Left lung (tissue), 10 donors: ENCODE data around the gene CIRBP. TPM values are rescaled to one million over a fixed set of nuclear protein-coding genes. Genes with fewer than 3 reads are reported as not detected.

Experiments
- ATAC-seq: fragments of 200-7000 bp; cut with Tn5 transposase; one replicate; pipeline ENCODE4 v1.9.1; 2020; ENCODE audit warnings: moderate library complexity
- DNase-seq, 4 donors: peaks; one replicate each; pipeline ENCODE4 v3.0.0-alpha.2; 2013 to 2020
- H3K27ac ChIP-seq, 2 donors: fragments of 200-600 bp; sonication (generic) in 1 of 2; one replicate each; pipeline versions ENCODE4 v1.5.0 to v1.8.0; 2020 to 2021
- H3K27me3 ChIP-seq, 2 donors: fragments of 200-600 bp; sonication (generic) in 1 of 2; one replicate each; pipeline versions ENCODE4 v1.5.0 to v1.8.0; 2020 to 2021
- H3K36me3 ChIP-seq, 2 donors: fragments of 200-600 bp; sonication (generic) in 1 of 2; one replicate each; pipeline versions ENCODE4 v1.5.0 to v1.8.0; 2020 to 2021
- H3K4me1 ChIP-seq, 2 donors: fragments of 200-600 bp; one replicate each; pipeline ENCODE4 v1.8.0; 2021
- H3K4me3 ChIP-seq, 2 donors: fragments of 200-600 bp; sonication (generic) in 1 of 2; one replicate each; pipeline versions ENCODE4 v1.5.0 to v1.8.0; 2020 to 2021; ENCODE audit warnings: mild to moderate bottlenecking in 1 of 2
- H3K9me3 ChIP-seq, 2 donors: fragments of 200-600 bp; sonication (generic) in 1 of 2; one replicate each; pipeline versions ENCODE4 v1.5.0 to v1.8.0; 2020 to 2021
- intact Hi-C, 2 donors: fragments of 100-400 bp; cut with DNase I; formaldehyde crosslinking; loops; one replicate each; pipeline versions ENCODE4 v1.11.2 to v1.14.2; 2022
- polyA plus RNA-seq, 6 donors: library from polyadenylated mRNA; unstranded; fragments of 120-200 nt; gene quantifications; one replicate each; pipeline ENCODE4 v1.2.1, GENCODE V29; 2013; ENCODE audit not compliant: insufficient read length in 6 of 6
- total RNA-seq, 2 donors: library from RNA; stranded (reverse); fragmentation: NEBNext Ultra II Directional; extraction: Animal tissue kit (Norgen Biotek cat#: 25700); gene quantifications; one replicate each; pipeline ENCODE4 v1.2.1, GENCODE V29; 2021
- TF ChIP-seq, protein P1 (sequence below), 2 donors: fragments of 200-600 bp; sonication (generic) in 1 of 2; IDR thresholded peaks; one replicate each; pipeline versions ENCODE4 v1.5.0 to v1.8.0; 2021; ENCODE audit warnings: antibody characterized with exemption in 2 of 2
- donor health status: DM: no; HTN: yes; CAD: no.
- donor health status: DM: no; HTN: no; CAD: no.

CIRBP gene
- total and polyA plus RNA-seq, 8 donors, result 220 to 1,079 (median 949) TPM

DNA sequence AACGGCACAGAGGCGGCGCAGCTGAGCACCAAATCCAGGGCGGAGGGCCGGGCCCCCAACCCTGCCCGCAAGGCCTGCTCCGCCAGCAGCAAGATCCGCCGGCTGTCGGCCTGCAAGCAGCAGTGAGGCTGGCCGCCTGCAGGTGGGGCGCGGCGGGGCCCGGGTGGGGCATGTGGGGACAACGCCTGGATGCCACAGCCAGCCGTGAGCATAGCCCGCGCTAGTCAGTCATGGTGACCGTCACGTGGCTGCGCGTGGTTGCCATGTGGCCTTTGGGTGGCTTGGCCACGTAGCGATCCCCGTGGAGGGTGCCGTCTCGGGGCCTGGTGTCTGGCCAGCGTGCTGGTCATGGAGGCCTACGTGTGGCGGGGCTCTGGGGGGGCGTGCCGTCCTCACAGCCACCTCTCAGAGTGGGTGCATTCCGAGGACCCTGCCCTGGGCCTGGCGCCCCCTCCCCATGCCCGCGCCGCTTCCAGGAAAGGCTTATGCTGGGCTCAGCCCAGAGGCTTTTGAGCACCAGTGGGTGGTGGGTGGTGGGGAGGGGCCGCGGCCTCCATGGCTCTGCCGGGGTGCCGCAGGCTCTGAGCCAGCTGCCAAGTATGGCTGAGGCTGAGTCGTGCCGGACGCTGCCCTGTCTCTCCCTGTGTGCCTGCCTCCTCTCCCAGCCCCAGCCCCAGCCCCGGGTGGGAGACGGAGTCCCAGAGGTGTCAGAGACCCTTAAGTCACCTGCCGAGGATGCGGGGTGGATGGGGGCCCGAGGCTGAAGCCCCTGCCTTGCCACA is 42.4 kb upstream of the CIRBP start:
- Histone ChIP-seq H3K9me3 (no peaks in the 10 kb centered on the region), H3K36me3 (peaks cover 0 to 67% of the 10 kb centered on the region in 2 donors), H3K4me1 (peaks cover 0 to 2% of the 10 kb centered on the region in 2 donors), H3K27me3 (no peaks in the 10 kb centered on the region), H3K27ac (no peak overlapping the region), H3K4me3 (no peak overlapping the region)
- DNase-seq (no peak), ATAC-seq (no peak)
- intact Hi-C loops, result no loop called here
- TF ChIP-seq, protein P1, sequence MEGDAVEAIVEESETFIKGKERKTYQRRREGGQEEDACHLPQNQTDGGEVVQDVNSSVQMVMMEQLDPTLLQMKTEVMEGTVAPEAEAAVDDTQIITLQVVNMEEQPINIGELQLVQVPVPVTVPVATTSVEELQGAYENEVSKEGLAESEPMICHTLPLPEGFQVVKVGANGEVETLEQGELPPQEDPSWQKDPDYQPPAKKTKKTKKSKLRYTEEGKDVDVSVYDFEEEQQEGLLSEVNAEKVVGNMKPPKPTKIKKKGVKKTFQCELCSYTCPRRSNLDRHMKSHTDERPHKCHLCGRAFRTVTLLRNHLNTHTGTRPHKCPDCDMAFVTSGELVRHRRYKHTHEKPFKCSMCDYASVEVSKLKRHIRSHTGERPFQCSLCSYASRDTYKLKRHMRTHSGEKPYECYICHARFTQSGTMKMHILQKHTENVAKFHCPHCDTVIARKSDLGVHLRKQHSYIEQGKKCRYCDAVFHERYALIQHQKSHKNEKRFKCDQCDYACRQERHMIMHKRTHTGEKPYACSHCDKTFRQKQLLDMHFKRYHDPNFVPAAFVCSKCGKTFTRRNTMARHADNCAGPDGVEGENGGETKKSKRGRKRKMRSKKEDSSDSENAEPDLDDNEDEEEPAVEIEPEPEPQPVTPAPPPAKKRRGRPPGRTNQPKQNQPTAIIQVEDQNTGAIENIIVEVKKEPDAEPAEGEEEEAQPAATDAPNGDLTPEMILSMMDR (IDR thresholded peaks at IDR 0.05), result no peak

DNA sequence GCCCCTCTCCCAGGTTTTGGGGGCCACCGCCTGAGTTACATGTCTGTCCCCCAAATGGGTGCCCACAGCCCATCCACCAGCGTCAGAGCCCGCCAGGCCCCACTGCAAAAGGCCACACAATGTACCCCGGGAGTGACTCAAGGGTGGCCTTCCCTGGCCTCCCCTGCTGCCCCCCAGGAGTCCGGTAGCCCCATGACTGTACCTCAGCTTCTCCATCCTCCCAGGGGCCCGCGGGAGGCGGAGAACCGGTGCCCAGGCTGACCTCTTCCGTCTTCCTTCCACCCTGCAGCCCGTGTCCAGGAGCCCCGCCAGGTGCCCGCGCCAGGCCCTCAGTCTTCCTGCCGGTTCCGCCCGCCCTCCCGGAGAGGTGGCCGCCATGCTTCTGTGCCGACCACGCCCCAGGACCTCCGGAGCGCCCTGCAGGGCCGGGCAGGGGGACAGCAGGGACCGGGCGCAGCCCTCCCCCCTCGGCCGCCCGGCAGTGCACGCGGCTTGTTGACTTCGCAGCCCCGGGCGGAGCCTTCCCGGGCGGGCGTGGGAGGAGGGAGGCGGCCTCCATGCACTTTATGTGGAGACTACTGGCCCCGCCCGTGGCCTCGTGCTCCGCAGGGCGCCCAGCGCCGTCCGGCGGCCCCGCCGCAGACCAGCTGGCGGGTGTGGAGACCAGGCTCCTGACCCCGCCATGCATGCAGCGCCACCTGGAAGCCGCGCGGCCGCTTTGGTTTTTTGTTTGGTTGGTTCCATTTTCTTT is 41.7 kb upstream of the CIRBP start:
- no peak overlapping the region for H3K27ac ChIP-seq
- H3K27me3 ChIP-seq, result no peaks in the 10 kb centered on the region
- ATAC-seq, result no peak
- intact Hi-C loops, result no loop called here
- TF ChIP-seq, protein P1 (IDR thresholded peaks at IDR 0.05), result no peak
- no peak for DNase-seq
- peaks cover 0 to 5% of the 10 kb centered on the region in 2 donors for H3K4me1 ChIP-seq
- no peaks in the 10 kb centered on the region for H3K9me3 ChIP-seq
- peaks cover 0 to 59% of the 10 kb centered on the region in 2 donors for H3K36me3 ChIP-seq
- H3K4me3 ChIP-seq, result no peak overlapping the region

DNA sequence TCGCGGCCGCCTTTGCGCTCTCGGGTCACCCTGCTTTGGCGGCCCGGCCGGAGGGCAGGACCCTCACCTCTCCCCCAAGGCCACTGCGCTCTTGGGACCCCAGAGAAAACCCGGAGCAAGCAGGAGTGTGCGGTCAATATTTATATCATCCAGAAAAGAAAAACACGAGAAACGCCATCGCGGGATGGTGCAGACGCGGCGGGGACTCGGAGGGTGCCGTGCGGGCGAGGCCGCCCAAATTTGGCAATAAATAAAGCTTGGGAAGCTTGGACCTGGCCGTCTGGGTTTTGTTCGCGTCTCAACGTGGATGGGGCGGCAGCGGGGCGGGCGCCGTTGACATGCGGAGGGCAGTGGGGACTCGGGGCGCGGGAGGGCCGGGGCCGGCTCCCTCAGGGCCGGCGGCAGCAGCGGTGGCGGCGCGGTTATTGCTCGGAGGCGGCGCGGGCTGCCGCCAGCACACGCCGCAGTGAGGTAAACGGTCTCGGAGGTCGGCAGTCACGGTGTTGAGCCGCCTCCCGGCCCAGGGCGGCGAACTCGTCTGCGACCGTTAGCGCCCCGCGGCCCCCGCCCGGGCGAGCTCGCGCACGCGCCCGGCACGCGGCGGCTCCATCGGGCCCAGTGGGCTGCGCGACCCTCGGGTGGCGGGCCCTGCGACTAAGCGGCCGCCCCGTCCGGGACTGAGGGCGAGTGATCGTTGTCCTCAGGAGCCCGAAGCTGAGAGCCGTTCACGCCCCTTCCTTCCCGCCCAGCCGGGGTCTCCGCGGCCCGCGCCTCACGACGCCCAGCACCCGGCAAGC is 40.8 kb upstream of the CIRBP start:
- ATAC-seq, result no peak
- no peak overlapping the region for H3K4me3 ChIP-seq

DNA sequence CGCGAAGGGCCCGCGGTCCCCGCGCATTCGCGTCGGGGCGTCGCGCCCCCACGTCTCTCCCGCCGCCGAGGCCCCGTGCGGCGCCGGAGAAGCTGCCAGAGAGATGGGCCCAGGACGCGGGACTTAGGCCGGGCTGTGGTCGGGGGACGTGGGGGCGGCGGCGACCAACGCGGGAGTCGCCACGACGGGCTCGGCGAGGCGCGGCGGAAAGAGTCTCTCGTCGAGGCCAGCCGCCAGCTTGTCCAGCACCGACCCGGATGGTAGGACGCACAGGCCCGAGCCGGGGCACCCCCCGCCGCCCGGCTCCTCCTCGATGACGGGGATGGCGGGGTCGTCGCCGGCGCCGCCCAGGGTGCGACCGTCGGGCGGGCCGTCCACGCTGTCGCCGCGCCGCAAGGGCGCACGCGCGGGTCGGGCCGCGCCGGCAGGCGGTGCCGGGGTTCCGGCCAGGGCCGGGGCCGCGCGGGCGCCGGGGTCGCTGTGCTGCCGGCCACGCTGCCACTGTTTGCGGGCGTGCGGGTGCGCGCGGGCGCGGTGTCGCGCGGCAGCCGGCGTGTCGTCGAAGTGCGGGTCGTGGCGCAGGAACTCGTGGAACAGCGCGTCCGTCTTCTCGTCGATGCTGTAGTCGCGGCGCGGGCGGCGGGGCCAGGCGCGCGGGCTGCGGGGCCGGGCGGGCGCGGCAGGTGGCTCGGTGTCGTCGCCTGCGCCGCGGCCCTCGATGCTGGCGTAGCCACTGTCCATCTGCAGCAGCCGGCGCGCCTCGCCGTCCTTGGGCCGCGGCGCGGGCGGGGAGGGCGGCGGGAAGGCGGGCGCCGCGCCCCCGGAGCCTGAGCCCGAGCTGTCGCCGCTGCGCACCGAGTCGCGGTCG is 39.8 kb upstream of the CIRBP start:
- DNase-seq (no peak), ATAC-seq (no peak)
- Histone ChIP-seq H3K36me3 (peaks cover 0 to 41% of the 10 kb centered on the region in 2 donors), H3K4me3 (no peak overlapping the region), H3K27me3 (peaks cover 0 to 3% of the 10 kb centered on the region in 2 donors), H3K9me3 (no peaks in the 10 kb centered on the region), H3K4me1 (peaks cover 10 to 20% of the 10 kb centered on the region in 2 donors), H3K27ac (no peak overlapping the region)
- intact Hi-C loops, result no loop called here
- TF ChIP-seq, protein P1 (IDR thresholded peaks at IDR 0.05), result no peak

More for the DNA sequence above, 40.8 kb upstream of the CIRBP start:
- Histone ChIP-seq H3K36me3 (peaks cover 0 to 50% of the 10 kb centered on the region in 2 donors), H3K4me1 (peaks cover 7 to 14% of the 10 kb centered on the region in 2 donors), H3K27ac (no peak overlapping the region), H3K27me3 (no peaks in the 10 kb centered on the region), H3K9me3 (no peaks in the 10 kb centered on the region)
- TF ChIP-seq, protein P1 (IDR thresholded peaks at IDR 0.05), result no peak
- intact Hi-C loops, result no loop called here
- DNase-seq, result no peak
